Measurements from ENCODE around the gene NRIP3.

GRCh38 chr11:8997451-8997850, 6.3 kb downstream of the NRIP3 start:
- no peak for TF ChIP-seq SP1 (IDR thresholded peaks at IDR 0.05)
- no peak for TF ChIP-seq SP1 (CRISPR knock-in tag; IDR thresholded peaks at IDR 0.05)
- TF ChIP-seq ZNF619 (CRISPR knock-in tag; IDR thresholded peaks at IDR 0.05), result no peak
- TF ChIP-seq POLR2AphosphoS5 (IDR thresholded peaks at IDR 0.05; ENCODE audit: low read depth, low read length), result no peak
- TF ChIP-seq ZNF274 (CRISPR knock-in tag; IDR thresholded peaks at IDR 0.05), result no peak
- TF ChIP-seq CTCF (CRISPR knock-in tag; IDR thresholded peaks at IDR 0.05), result no peak
- TF ChIP-seq, protein P1, sequence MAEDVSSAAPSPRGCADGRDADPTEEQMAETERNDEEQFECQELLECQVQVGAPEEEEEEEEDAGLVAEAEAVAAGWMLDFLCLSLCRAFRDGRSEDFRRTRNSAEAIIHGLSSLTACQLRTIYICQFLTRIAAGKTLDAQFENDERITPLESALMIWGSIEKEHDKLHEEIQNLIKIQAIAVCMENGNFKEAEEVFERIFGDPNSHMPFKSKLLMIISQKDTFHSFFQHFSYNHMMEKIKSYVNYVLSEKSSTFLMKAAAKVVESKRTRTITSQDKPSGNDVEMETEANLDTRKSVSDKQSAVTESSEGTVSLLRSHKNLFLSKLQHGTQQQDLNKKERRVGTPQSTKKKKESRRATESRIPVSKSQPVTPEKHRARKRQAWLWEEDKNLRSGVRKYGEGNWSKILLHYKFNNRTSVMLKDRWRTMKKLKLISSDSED (CRISPR knock-in tag; IDR thresholded peaks at IDR 0.05), result no peak
- TF ChIP-seq ZNF282 (IDR thresholded peaks at IDR 0.05; ENCODE audit: partially characterized antibody), result no peak
- no peak for TF ChIP-seq MXD4 (CRISPR knock-in tag; IDR thresholded peaks at IDR 0.05)
- no peak for TF ChIP-seq ZNF317 (CRISPR knock-in tag; IDR thresholded peaks at IDR 0.05)
- no peak for TF ChIP-seq KMT2A (CRISPR knock-in tag; IDR thresholded peaks at IDR 0.05)
- TF ChIP-seq, protein P2, sequence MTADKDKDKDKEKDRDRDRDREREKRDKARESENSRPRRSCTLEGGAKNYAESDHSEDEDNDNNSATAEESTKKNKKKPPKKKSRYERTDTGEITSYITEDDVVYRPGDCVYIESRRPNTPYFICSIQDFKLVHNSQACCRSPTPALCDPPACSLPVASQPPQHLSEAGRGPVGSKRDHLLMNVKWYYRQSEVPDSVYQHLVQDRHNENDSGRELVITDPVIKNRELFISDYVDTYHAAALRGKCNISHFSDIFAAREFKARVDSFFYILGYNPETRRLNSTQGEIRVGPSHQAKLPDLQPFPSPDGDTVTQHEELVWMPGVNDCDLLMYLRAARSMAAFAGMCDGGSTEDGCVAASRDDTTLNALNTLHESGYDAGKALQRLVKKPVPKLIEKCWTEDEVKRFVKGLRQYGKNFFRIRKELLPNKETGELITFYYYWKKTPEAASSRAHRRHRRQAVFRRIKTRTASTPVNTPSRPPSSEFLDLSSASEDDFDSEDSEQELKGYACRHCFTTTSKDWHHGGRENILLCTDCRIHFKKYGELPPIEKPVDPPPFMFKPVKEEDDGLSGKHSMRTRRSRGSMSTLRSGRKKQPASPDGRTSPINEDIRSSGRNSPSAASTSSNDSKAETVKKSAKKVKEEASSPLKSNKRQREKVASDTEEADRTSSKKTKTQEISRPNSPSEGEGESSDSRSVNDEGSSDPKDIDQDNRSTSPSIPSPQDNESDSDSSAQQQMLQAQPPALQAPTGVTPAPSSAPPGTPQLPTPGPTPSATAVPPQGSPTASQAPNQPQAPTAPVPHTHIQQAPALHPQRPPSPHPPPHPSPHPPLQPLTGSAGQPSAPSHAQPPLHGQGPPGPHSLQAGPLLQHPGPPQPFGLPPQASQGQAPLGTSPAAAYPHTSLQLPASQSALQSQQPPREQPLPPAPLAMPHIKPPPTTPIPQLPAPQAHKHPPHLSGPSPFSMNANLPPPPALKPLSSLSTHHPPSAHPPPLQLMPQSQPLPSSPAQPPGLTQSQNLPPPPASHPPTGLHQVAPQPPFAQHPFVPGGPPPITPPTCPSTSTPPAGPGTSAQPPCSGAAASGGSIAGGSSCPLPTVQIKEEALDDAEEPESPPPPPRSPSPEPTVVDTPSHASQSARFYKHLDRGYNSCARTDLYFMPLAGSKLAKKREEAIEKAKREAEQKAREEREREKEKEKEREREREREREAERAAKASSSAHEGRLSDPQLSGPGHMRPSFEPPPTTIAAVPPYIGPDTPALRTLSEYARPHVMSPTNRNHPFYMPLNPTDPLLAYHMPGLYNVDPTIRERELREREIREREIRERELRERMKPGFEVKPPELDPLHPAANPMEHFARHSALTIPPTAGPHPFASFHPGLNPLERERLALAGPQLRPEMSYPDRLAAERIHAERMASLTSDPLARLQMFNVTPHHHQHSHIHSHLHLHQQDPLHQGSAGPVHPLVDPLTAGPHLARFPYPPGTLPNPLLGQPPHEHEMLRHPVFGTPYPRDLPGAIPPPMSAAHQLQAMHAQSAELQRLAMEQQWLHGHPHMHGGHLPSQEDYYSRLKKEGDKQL (CRISPR knock-in tag; IDR thresholded peaks at IDR 0.05; ENCODE audit: low read depth), result no peak
